HCT116 (cell line): ENCODE data around the gene OMP. TPM values are rescaled to one million over a fixed set of nuclear protein-coding genes. Genes with fewer than 3 reads are reported as not detected.
"Not testable (repeated sequence)": the region's sequence is repeated elsewhere in the genome, so short reads cannot be mapped to it uniquely, and the experiment has no call there.

Experiments used
- ATAC-seq: fragments of 200-7000 bp; cut with Tn5 transposase; 2 replicates; pipeline ENCODE4 v1.9.1; 2020; ENCODE audit warnings: mild to moderate bottlenecking, moderate library complexity
- BruUV-seq: library from RNA; stranded (reverse); fragments of 400-500 nt; replicated peaks from 2 replicates; lab custom pipeline; 2021; lab: Mats Ljungman, UMichigan
- CTCF ChIA-PET: fragments of 300-600 bp; sonication (Branson Sonifier 250); formaldehyde crosslinking; loops from one replicate; lab custom pipeline; 2021; ENCODE audit warnings: antibody characterized with exemption; lab: Charles Lee
- POLR2A ChIA-PET: fragments of 300-600, 350-600 bp; sonication (Branson Sonifier 250); formaldehyde crosslinking; loops from one replicate; lab custom pipeline; 2021; ENCODE audit warnings: antibody characterized with exemption; lab: Charles Lee
- RAD21 ChIA-PET, 2 experiments: fragments of 300-600 bp; sonication (Branson Sonifier 250); formaldehyde crosslinking; loops; one replicate each; lab custom pipeline; 2023; ENCODE audit warnings: low total read pairs in 2 of 2; ENCODE audit not compliant: uncharacterized antibody in 2 of 2, unreplicated experiment in 2 of 2, low non-redundant PET in 1 of 2; lab: Charles Lee
- DNase-seq: peaks from one replicate; pipeline ENCODE4 v3.0.0-alpha.2; 2010; ENCODE audit warnings: low read depth, low spot score
- H2AFZ ChIP-seq: fragments of 200-600 bp; shearing (Covaris generic), sonication (generic); 2 replicates; pipeline ENCODE4 v1.6.1; 2017; ENCODE audit warnings: low read depth, mixed run types, mixed read lengths, antibody characterized with exemption, low read length; ENCODE audit not compliant: poor library complexity, severe bottlenecking
- H3K27ac ChIP-seq: 2 replicates; pipeline ENCODE4 v1.5.1; 2012; ENCODE audit warnings: low read depth, low read length
- H3K27me3 ChIP-seq: fragments of 200-600 bp; sonication (generic); 2 replicates; pipeline ENCODE4 v1.6.1; 2016; ENCODE audit warnings: mixed run types, low read length, mixed read lengths; ENCODE audit not compliant: insufficient read depth
- H3K36me3 ChIP-seq, 2 experiments: fragments of 200-500 bp in 1 of 2; fragments of 200-600 bp in 1 of 2; sonication (Bioruptor generic) in 1 of 2; sonication (generic) in 1 of 2; 2 replicates each; pipeline versions ENCODE4 v1.5.1 to v1.6.1; 2014 to 2016; ENCODE audit warnings: low read length in 2 of 2, inconsistent platforms in 1 of 2, mixed read lengths in 1 of 2, mixed run types in 1 of 2; ENCODE audit not compliant: insufficient read depth in 2 of 2, control insufficient read depth in 1 of 2
- H3K4me1 ChIP-seq, 2 experiments: fragments of 200-600 bp in 1 of 2; sonication (generic) in 1 of 2; 2 replicates each; pipeline versions ENCODE4 v1.5.1 to v1.6.1; 2012 to 2017; ENCODE audit warnings: low read length in 2 of 2, inconsistent platforms in 1 of 2, mild to moderate bottlenecking in 1 of 2, mixed read lengths in 1 of 2, mixed run types in 1 of 2, moderate library complexity in 1 of 2; ENCODE audit not compliant: insufficient read depth in 2 of 2, control insufficient read depth in 1 of 2
- H3K4me2 ChIP-seq: fragments of 200-600 bp; sonication (generic); 2 replicates; pipeline ENCODE4 v1.6.1; 2017; ENCODE audit warnings: mixed run types, low read length, mixed read lengths
- H3K4me3 ChIP-seq, 2 experiments: fragments of 200-600 bp in 1 of 2; sonication (generic) in 1 of 2; replicated peaks in 1 of 2; 2 replicates each; pipeline ENCODE4 v1.5.1; 2011 to 2016; ENCODE audit warnings: low read length in 2 of 2, control low read depth in 1 of 2, low read depth in 1 of 2, mild to moderate bottlenecking in 1 of 2, mixed read lengths in 1 of 2, mixed run types in 1 of 2
- H3K79me2 ChIP-seq: fragments of 200-600 bp; sonication (generic); 2 replicates; pipeline ENCODE4 v1.6.1; 2017; ENCODE audit warnings: mild to moderate bottlenecking, mixed run types, low read length, moderate library complexity, mixed read lengths; ENCODE audit not compliant: insufficient read depth
- H3K9ac ChIP-seq: fragments of 200-600 bp; sonication (generic); 2 replicates; pipeline ENCODE4 v1.6.1; 2016; ENCODE audit warnings: low read length, mixed read lengths
- H3K9me2 ChIP-seq: fragments of 200-600 bp; sonication (generic), shearing (Covaris generic); 2 replicates; pipeline ENCODE4 v1.6.1; 2017; ENCODE audit warnings: mixed run types, mild to moderate bottlenecking, moderate library complexity; ENCODE audit not compliant: insufficient read depth
- H3K9me3 ChIP-seq, 2 experiments: fragments of 200-500 bp in 1 of 2; fragments of 200-600 bp in 1 of 2; sonication (Bioruptor generic) in 1 of 2; sonication (generic) in 1 of 2; 2 replicates each; pipeline ENCODE4 v1.6.1; 2014 to 2017; ENCODE audit warnings: low read length in 2 of 2, mixed read lengths in 2 of 2, inconsistent platforms in 1 of 2, low read depth in 1 of 2, mild to moderate bottlenecking in 1 of 2, mixed run types in 1 of 2, moderate library complexity in 1 of 2; ENCODE audit not compliant: control insufficient read depth in 1 of 2, insufficient read depth in 1 of 2
- H4K20me1 ChIP-seq: fragments of 200-600 bp; sonication (generic), shearing (Covaris generic); 2 replicates; pipeline ENCODE4 v1.6.1; 2017; ENCODE audit warnings: mixed run types, mild to moderate bottlenecking, moderate library complexity; ENCODE audit not compliant: insufficient read depth
- EGR1 ChIP-seq: IDR thresholded peaks from 2 replicates; pipeline ENCODE4 v1.6.1; 2012; ENCODE audit warnings: low read depth
- EZH2phosphoT487 ChIP-seq: fragments of 200-600 bp; IDR thresholded peaks from 2 replicates; pipeline ENCODE4 v1.6.1; 2018; ENCODE audit warnings: antibody characterized with exemption, borderline replicate concordance
- SRF ChIP-seq: IDR thresholded peaks from 2 replicates; pipeline ENCODE4 v1.6.1; 2012; ENCODE audit warnings: low read depth
- intact Hi-C: fragments of 100-400 bp; cut with micrococcal nuclease; formaldehyde crosslinking; loops from 2 replicates; pipeline ENCODE4 v1.10.0; 2022
- total RNA-seq: library from RNA; stranded (reverse); gene quantifications from one replicate; pipeline ENCODE4 v1.2.1, GENCODE V29; 2021; ENCODE audit not compliant: unreplicated experiment

Gene OMP
- total RNA-seq, 1 experiment from 2014 or later, result not detected

DNA sequence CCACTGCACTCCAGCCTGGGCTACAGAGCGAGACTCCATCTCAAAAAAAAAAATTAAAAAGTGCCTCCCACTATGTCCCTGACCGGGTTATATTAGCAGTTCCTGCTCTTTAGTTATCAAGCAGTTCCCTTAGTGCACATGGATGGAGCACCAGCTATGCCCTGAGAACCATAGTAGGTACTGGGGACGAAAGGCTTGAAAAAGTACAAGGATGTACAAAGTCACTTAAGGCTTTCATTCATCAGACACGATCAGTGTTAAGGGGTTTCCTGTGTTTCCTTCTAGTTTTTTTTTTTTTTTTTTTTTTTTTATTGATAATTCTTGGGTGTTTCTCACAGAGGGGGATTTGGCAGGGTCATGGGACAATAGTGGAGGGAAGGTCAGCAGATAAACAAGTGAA, 5.5 kb upstream of the OMP start:
- H3K4me2 ChIP-seq, H2AFZ ChIP-seq, H3K79me2 ChIP-seq, H3K36me3 ChIP-seq, H3K27me3 ChIP-seq, DNase-seq, H4K20me1 ChIP-seq, H3K27ac ChIP-seq, H3K9me3 ChIP-seq, BruUV-seq, intact Hi-C loops, H3K4me1 ChIP-seq, CTCF ChIA-PET, ATAC-seq, H3K4me3 ChIP-seq, H3K9ac ChIP-seq, RAD21 ChIA-PET, H3K9me2 ChIP-seq: not testable (repeated sequence)
- POLR2A ChIA-PET, result interaction anchor here (0.7 kb wide), 1 partner anchor 228 kb away, joined by 3 read pairs; no protein-coding TSS in a partner anchor

DNA sequence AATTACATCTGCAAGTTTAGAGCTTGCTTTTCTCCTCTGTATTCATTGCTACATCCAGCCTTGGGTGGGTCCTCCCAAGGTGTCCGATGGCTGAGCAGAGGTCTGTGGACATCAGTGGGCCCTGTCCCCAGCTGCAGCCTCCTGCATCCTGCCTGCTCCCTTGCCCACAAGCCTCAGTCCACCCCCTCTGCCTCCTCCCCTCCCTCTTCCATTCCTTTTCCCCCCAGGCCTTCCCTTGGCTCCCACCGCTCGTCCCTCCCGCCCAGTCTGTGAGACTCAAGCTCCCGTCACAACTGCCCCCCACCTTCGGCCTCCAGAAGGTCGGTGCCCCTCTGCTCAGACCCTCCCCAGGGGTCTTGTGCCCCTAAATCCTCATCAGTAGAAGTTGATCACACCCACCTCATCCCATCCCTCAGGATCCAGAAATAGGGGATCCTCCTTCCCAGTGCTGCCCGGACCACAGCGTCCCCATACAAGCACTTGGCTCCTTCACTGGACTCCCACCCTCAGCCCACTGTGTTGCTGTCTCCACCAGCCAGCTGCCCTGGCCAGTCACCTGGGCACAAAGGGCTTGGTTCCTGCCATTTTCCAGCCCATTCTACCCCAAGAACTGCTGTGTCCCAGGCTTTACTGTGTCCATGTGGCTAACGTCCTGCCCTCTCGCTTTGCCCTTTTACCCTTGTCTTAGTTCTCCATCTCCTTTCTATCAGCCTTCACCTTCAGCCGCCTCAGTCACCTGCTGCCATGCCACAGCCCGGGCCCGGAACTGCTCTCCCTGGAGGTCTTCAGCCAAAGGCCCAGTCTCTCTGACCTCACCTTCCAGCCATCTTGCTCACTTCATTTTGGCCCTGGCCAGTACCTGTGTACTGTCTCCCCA, 2.2 kb upstream of the OMP start:
- no peak for TF ChIP-seq EZH2phosphoT487
- TF ChIP-seq EGR1, result no peak
- TF ChIP-seq SRF, result no peak
- TF ChIP-seq, all 23 proteins: peak for 0
- H3K27ac ChIP-seq, result no peak overlapping the region
- H3K36me3 ChIP-seq, result no peaks in the 10 kb centered on the region
- H3K27me3 ChIP-seq, result no peaks in the 10 kb centered on the region
- no peaks in the 10 kb centered on the region for H3K79me2 ChIP-seq
- no peak overlapping the region for H3K4me2 ChIP-seq
- no peak overlapping the region for H3K9ac ChIP-seq
- no peak for DNase-seq
- ChIA-PET RAD21 (no interaction called here), POLR2A (interaction anchor here (0.8 kb wide), 1 partner anchor 26 kb away, joined by 3 read pairs; no protein-coding TSS in a partner anchor), CTCF (interaction anchor here (1.0 to 1.9 kb wide), 8 partner anchors 8 to 181 kb away, joined by 3 to 14 read pairs (median 4); no protein-coding TSS in a partner anchor)
- no peaks in the 10 kb centered on the region for H3K9me2 ChIP-seq
- H3K4me3 ChIP-seq, result no peak overlapping the region
- no peaks in the 10 kb centered on the region for H4K20me1 ChIP-seq
- intact Hi-C loops, result no loop called here
- BruUV-seq, result no TSS peak
- H2AFZ ChIP-seq, result no peak overlapping the region
- no peaks in the 10 kb centered on the region for H3K4me1 ChIP-seq
- H3K9me3 ChIP-seq, result no peaks in the 10 kb centered on the region
- 0 out of 2 replicates have a peak, but pooled peaks have one; percentile 7 for ATAC-seq
